Bronchus fibroblast of lung (primary cell): ENCODE results near the gene POU2F3. TPM values are rescaled to one million over a fixed set of nuclear protein-coding genes. Genes with fewer than 3 reads are reported as not detected.

ENCODE experiments used
- total RNA-seq: library from RNA; depleted of rRNA; stranded (reverse); fragments of >200 nt; gene quantifications from 2 replicates; pipeline ENCODE4 v1.2.3, GENCODE V29; 2015

POU2F3 gene
- not detected in 2 replicates for total RNA-seq

GRCh38 chr11:120239713-120240640, at the start of gene POU2F3:
Gene POU2F3, plus strand, starts transcription at chr11:120240140. Its CDS starts 204 bp downstream, at chr11:120240344.

DNA sequence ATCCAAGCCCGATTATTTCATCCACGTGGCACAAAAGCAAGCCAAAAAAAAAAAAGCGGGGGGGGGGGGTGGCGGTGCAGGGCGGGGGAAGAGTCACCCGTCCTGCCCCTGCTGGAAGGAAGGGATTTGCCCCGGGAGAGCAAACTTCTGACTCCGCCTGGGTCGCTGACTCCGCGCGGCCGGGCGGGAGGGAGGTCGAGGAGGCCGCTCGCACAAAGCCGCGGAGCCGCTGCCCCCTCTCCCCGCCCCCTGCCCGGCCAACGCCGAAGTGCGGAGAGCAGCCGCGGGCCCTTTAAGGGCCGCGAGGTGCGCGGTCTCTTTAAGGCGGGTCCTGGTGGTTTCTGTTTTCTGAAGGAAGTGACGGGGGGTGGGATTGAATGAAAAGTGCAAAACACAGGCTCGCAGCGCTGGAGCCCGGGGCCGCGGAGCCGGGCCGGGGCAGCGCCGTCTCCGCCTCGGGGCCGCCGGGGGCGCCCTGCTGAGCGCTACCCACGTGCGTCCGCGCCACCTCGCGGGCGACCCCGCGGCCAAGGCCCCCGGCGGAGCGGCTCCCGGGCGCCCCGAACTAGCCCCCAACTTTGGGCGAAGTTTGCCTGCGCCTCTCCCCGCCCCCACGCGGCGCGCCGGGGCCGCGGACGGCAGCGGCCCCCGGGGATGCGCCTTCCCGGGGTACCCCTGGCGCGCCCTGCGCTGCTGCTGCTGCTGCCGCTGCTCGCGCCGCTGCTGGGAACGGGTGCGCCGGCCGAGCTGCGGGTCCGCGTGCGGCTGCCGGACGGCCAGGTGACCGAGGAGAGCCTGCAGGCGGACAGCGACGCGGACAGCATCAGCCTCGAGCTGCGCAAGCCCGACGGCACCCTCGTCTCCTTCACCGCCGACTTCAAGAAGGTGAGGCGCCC, 29.1 kb upstream of the POU2F3 start, which contains the start of gene OAF:
TSS of gene OAF (plus strand) at position 407 of the 896 bp plus-strand sequence. CDS start at position 655, 248 bp downstream.

GRCh38 chr11:120324932-120325810, 85.2 kb downstream of the POU2F3 start, which contains the start of gene TLCD5:
Gene TLCD5, plus strand, starts transcription at chr11:120325299. Its CDS starts 2,143 bp downstream, at chr11:120327442.

DNA sequence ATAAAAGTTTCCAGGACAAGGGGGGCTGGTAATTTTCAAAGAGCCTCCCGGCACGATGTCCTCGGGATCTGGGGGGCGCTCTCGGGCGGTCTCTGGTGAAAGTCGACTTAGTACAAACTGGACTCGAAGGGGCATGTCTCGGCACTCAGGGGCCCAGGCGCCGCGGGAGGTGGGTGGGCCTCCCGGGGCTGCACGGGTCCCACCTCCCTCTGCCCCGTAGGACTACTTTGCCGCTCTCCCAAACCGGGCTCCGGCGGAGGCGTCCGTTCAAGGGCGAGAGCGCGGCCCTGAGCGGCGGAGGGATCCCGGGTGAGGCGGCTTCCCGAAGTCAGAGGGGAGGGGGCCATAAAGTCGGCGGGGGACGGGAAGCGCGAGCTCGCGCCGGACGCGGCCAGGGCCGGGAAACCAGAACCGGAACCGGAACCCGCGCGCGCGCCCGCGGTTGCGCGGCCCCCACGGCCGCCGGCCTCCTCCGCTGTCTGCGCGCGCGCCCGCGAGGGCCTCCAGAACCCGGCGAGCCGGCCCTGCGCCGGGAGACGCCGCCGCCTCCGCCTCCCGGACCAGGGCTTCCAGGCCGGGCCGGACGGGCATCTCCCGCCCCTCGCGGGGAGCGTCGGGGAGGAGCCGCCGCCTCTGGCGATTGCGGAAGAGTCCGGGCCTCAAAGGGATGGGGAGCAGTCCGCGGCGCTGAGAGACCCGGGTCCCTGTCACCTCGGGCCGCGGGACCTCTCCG, 96.1 kb downstream of the POU2F3 start, which contains the start of gene ARHGEF12:
TSS of gene ARHGEF12 (plus strand) at position 506 of the 733 bp plus-strand sequence. CDS start 831 bp downstream, outside the sequence.

Other genes starting within 250 kb of the POU2F3 start
- gene TRIM29, start 102.0 kb upstream of the POU2F3 start, total RNA-seq, result not detected in 2 replicates
- gene OAF, start 29.1 kb upstream of the POU2F3 start, total RNA-seq, result 49.9 and 52.1 TPM in 2 replicates
- gene TLCD5, start 85.2 kb downstream of the POU2F3 start, total RNA-seq, result 4.2 and 5.2 TPM in 2 replicates
- gene ARHGEF12, start 96.3 kb downstream of the POU2F3 start, total RNA-seq, result 28.2 and 33.6 TPM in 2 replicates